NT2/D1 (cell line): Measurements from ENCODE around the gene TCERG1L.

Experiments
- DNase-seq: peaks from one replicate; pipeline ENCODE4 v3.0.0-alpha.2; 2011; ENCODE audit warnings: low read depth, low spot score
- H3K27me3 ChIP-seq: 2 replicates; pipeline ENCODE4 v1.6.0; 2011; ENCODE audit warnings: mild to moderate bottlenecking; ENCODE audit not compliant: insufficient read length, insufficient read depth
- H3K36me3 ChIP-seq: 2 replicates; pipeline ENCODE4 v1.6.1; 2011; ENCODE audit warnings: mild to moderate bottlenecking, low read length, mixed read lengths; ENCODE audit not compliant: insufficient read depth, insufficient read length
- H3K4me1 ChIP-seq: 2 replicates; pipeline ENCODE4 v1.5.1; 2011; ENCODE audit not compliant: insufficient read depth, insufficient read length
- H3K4me3 ChIP-seq: 2 replicates; pipeline ENCODE4 v1.5.1; 2011; ENCODE audit warnings: low read depth; ENCODE audit not compliant: insufficient read length
- H3K9ac ChIP-seq: 2 replicates; pipeline ENCODE4 v1.6.0; 2011; ENCODE audit warnings: low read depth; ENCODE audit not compliant: insufficient read length
- H3K9me3 ChIP-seq: 2 replicates; pipeline ENCODE4 v1.5.1; 2011; ENCODE audit warnings: mild to moderate bottlenecking, low read length; ENCODE audit not compliant: insufficient read depth
- SUZ12 ChIP-seq: IDR thresholded peaks from 2 replicates; pipeline ENCODE4 v1.6.1; 2011; ENCODE audit not compliant: insufficient read length, insufficient read depth; ENCODE audit errors: extremely low read depth
- YY1 ChIP-seq: IDR thresholded peaks from 2 replicates; pipeline ENCODE4 v1.6.1; 2011; ENCODE audit not compliant: insufficient read length, insufficient read depth
- ZNF274 ChIP-seq: IDR thresholded peaks from 2 replicates; pipeline ENCODE4 v1.6.1; 2011; ENCODE audit warnings: mild to moderate bottlenecking, low read depth, low read length

TCERG1L gene

GRCh38 chr10:131044379-131045111, 267.0 kb downstream of the TCERG1L start:
- TF ChIP-seq SUZ12 (no peak), YY1 (no peak), ZNF274 (no peak)
- no peak for DNase-seq
- Histone ChIP-seq H3K36me3 (no peaks in the 10 kb centered on the region), H3K9me3 (peaks cover 23% of the 10 kb centered on the region; the same call in 1 of the 2 replicates), H3K9ac (no peak overlapping the region), H3K27me3 (peaks cover 54% of the 10 kb centered on the region), H3K4me1 (peaks cover 5% of the 10 kb centered on the region), H3K4me3 (no peak overlapping the region)

GRCh38 chr10:131043039-131043691, 268.4 kb downstream of the TCERG1L start:
- Histone ChIP-seq H3K4me1 (peaks cover 5% of the 10 kb centered on the region), H3K9me3 (peaks cover 23% of the 10 kb centered on the region; the same call in 1 of the 2 replicates), H3K9ac (no peak overlapping the region), H3K4me3 (no peak overlapping the region), H3K27me3 (peaks cover 50% of the 10 kb centered on the region), H3K36me3 (no peaks in the 10 kb centered on the region)
- no peak for TF ChIP-seq YY1
- no peak for TF ChIP-seq ZNF274
- TF ChIP-seq SUZ12: no peak
- DNase-seq: no peak
